HG02973 (cell line): ENCODE results near the gene PIF1.
"Not testable (repeated sequence)": the region's sequence is repeated elsewhere in the genome, so short reads cannot be mapped to it uniquely, and the experiment has no call there.

Experiments
- ATAC-seq: cut with Tn5 transposase; IDR thresholded peaks from one replicate; pipeline ENCODE4 v1.9.1; 2021; ENCODE audit warnings: moderate library complexity; ENCODE audit not compliant: unreplicated experiment

PIF1 gene

DNA sequence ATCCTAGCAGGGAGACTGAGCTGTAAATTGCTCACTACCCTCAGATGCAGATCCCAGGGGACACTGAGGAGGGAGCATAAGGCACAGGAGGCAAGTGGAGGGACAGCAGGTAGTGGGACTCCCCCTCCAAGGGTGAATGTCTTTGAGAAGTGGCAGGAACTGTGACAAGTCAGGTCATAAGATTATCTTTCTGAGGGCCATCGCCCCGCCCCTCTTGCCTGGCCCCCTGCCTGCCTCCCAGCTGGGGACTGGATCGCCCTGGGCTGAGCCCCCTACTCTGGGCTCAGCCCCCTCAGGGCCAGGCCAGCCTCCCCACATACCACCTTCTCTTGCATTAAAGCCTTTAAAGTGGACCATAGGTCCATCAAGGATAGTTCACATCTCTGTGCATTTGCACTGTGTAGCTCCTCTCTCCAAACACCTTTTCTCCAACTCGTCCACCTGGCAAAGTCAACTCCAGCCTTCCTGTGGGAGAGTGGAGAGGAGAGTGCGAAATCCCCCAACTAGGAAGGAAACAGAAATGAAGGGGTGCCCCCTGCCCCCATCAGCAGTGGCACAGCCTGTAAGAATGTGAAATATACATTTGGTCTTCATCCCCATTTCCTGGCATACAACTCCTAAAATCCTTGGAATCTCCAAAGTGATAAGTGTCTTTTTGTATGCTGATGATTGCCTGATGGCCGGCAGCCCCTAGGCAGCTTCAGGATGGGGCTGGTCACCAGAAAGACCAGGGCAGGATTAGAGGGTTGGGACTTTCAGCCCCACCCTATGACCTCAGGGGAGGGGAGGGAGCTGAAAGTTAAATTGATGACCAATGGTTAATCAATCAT lies 14.7 kb downstream of the PIF1 start:
- no peak for ATAC-seq

DNA sequence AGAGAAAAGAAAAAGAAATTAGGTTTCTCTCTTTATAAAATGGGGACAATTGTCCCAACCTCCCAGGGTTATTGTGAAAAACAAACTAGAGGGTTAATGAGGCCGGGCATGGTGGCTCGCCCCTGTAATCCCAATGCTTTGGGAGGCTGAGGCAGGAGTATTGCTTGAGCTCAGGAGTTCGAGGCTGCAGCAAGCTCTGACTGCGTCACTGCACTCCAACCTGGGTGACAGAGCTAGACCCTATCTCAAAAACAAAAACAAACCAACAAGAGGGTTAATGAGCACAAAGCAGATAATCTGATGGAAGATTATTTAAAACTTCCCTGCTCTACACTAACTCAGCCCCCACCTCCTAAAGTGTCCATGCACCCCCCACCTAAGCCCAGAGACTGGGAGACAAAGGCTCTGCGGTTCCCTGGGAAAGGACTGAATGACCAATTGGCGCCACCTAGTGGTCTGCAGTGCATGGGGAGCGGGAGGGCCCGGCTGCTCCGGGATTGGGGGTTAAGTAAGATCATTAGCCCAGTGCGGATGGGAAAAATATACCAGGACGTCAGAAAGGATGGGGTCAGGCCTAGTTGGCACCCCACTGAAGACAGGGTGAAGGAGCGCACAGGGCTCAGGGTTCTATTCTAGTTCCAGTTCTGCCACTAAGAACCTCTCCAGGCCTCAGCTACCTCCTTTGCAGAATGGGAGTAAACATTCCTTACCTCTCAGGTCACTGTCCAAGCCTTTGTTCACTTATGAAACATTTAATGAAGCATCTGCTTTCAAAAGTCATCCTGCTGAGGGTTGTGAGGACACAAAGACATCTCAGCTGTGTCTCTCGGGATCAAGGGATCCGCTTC lies 15.6 kb downstream of the PIF1 start:
- ATAC-seq = no peak

DNA sequence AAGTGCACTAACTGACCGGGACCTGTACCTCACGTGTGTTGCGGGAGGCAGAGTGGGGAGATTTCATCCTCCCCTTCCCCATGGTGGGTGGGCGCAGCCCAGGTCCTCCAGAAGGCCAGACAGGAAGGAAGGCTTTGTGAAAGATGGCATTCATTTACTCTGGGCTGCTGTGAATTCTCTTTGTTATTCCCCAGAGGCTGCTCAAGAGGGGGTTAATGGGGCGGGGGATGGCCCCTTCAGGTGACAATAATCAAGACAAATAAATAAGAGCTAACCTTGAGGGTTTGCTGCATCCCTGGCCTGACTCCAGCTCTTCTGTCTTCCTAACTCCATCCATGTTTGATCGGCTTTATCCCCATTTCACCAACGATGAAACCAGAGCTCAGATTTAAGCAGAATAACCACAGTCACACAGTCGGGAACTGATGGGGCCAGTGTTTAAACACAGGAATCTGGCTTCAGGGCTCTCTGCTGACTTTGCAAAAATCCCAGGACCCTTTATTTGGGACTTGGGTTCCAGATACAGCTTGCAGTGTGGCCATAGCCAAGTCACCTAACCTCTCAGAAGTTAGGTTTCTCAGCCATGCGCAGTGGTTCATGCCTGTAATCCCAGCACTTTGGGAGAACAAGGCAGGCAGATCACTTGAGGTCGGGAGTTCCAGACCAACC lies 16.5 kb downstream of the PIF1 start:
- ATAC-seq = no peak

DNA sequence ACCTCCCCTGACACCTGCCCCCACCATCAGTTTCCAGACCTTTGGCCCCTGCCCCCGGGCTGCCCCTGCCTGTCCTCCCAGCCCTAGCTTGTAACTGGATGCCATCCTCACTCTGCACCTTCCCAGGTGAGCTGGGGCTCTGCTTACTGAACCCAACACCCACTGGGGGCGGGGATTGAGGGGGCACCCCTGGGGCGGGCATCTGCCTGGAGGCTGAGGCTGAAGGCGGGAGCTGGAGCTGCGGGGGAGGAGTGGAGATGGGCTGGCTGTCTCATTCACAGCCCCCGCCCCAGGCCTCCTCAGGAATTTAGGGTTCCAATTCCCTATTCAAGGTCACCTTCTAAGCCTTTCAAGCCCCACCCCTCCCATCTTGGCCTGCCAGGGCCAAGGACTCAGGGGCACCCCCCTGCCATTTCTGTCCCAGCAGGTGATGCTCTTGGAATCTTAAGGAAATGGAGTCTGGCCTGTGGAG lies 17.7 kb downstream of the PIF1 start:
- no peak for ATAC-seq

DNA sequence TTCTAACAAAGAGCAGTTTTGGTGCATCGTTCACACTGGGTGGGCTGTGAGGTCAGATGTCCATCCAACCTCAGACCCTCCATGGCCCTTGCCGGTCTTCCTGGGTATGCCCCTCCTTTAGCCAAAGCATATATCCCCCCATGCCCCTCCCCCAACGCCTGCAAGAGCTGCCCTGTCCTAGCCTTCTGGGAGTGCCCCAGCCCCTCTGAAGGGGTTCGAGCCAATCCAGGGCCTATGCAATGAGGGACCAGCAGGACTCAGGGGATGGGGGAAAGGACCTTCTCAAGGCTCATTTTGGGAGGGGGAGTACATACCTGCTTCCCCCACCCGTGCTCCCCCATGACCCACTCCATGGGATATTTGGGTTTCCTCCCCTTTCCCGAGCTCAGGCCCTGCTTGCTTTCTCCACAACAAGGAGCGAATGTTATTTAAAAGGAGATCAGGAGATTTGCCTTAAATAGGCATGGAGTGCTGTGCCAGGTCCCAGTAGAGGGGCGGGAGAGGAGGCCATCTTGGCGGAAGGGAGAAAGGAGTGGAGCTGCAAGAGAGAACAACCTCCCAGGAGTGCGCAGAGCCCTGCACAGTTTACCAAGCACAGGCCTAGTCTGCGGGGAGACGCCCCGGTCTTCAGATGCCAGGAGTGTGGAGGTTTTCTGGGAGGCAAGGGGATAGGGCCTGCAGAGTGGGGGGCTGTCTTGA lies 18.2 kb downstream of the PIF1 start:
- no peak for ATAC-seq

DNA sequence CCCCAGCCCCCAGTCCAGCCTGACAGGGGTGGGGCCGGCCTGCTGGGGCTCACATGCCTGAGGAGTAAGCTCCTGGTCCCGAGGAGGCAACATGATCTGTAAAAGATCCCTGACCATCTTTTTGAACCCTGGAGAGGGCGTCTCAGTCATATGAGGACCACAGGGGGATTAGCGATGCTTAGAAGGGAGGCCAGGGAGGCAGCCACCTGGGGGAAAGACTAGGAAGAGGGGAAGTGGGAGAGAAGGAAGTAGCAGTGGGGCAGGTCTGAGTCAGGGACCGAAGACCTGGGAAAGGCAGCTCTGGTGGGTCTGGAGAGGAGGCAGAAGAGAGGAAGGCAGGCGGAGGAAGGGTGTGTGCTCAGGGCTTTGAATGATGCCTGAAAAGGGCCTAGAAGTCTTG lies 18.9 kb downstream of the PIF1 start:
- ATAC-seq = no peak

DNA sequence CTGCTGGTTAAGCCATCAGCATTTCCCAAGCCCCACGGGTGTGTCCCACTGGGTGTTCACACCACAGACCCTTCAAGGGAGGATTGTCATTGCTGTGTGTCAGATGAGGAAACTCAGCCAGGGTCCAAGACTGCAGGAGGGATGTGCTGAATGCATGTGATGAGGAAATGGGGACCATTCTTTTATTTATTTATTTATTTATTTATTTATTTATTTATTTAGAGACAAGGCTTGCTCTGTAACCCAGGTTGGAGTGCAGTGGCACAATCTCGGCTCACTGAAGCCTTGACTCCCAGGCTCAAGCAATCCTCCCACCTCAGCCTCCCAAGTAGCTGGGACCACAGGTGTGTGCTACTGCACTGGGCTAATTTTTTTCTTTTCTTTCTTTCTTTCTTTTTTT lies 20.8 kb downstream of the PIF1 start:
- ATAC-seq = no peak

DNA sequence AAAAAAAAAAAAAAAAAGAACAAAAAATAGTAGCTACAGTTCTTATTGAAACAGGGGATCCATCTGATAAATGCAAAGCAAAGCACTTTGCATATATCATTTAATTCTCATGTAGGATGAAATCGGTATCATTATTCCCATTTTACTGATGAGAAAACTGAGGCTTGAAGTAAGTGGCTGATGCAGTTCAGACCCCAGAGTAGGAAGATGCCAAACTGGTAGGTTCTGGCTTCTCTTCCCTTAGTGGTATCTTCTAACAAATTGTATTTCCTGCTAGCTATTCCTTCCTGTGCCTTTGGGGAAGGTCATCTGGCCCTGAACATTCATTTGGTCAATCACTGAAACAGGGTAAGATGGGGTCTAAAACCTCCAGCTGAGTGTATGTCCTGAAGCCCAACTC lies 21.9 kb downstream of the PIF1 start:
- ATAC-seq = no peak

DNA sequence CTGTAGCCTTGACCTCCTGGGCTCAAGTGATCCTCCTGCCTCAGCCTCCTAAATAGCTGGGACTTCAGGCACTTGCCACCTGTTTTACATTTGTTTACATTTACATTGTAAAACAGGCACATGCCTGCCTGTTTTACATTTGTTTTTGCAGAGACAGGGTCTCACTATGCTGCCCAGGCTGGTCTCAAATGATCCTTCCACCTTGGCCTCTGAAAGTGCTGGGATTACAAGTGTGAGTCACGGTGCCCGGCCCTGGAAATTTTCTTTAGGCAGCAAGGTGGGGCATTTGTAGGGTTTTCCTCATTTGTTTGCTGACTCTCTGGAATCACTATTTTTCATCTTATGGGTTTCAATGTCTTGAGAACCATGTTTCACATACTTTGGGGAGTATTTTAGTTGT lies 25.0 kb downstream of the PIF1 start:
- ATAC-seq = no peak

DNA sequence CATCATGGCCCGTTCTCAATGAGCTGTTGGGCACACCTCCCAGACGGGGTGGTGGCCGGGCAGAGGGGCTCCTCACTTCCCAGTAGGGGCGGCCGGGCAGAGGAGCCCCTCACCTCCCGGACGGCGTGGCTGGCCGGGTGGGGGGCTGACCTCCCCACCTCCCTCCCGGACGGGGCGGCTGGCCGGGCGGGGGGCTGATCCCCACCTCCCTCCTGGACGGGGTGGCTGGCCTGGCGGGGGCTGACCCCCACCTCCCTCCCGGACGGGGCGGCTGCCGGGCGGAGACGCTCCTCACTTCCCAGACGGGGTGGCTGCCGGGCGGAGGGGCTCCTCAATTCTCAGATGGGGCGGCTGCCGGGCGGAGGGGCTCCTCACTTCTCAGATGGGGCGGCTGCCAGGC lies 26.5 kb downstream of the PIF1 start:
- not testable (repeated sequence) for ATAC-seq

DNA sequence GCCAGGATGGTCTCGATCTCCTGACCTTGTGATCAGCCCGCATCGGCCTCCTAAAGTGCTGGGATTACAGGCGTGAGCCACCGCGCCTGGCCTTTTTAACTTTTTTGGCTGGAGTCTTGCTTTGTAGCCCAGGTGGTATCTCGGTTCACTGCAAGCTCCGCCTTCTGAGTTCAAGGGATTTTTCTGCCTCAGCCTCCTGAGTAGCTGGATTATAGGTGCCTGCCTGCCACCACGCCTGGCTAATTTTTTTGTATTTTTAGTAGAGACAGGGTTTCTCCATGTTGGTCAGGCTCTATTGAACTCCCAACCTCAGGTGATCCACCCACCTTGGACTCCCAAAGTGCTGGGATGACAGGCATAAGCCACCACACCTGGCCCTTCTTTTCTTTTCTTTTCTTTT lies 29.5 kb downstream of the PIF1 start:
- not testable (repeated sequence) for ATAC-seq

DNA sequence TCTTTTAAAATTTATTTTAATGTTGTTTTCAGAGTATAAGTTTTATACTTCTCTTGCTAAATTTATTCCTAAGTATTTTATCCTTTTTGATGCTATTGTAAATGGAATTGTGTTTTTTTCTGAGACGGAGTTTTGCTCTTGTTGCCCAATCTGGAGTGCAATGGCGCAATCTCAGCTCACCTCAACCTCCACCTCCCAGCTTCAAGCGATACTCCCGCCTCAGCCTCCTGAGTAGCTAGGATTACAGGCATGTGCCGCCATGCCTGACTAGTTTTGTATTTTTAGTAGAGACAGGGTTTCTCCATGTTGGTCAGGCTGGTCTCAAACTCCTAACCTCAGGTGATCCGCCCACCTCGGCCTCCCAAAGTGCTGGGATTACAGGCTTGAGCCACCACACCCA lies 30.1 kb downstream of the PIF1 start:
- not testable (repeated sequence) for ATAC-seq

DNA sequence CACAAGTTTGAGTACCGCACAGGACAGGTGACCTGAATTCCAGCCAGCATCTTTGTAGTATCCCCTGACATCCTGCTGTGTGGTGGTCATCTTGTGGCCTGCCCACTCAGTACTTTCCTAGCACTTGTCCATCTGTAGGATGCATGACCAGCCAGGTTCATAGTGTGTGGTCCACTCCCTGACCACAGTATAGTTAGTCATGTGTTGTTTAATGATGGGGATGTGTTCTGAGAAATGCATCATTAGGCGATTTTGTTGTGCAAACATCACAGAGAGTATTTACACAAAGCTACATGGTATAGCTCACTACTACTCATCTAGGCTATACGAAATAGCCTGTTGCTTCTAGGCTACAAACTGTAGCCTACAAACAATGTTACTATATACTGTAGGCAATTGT lies 33.2 kb downstream of the PIF1 start:
- ATAC-seq = no peak

DNA sequence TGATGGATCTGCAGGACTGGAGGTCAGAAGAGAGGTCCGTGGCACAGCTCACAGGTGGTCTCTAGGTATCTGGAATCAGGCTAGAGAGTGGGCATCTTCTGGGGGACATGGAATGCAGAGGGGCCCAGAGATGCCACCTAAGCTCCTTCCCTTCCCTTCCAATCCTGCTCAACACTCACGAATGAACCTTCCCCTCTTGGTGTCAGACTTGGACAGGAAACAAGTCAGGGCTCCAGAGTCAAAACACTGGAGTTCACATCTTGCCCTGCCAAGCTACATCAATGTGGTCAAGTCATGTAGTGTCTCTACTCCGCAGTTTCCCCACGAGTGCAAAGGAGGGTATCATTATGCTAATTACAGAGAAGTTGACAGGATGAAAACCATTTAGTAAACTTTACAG lies 34.0 kb downstream of the PIF1 start:
- ATAC-seq = no peak

DNA sequence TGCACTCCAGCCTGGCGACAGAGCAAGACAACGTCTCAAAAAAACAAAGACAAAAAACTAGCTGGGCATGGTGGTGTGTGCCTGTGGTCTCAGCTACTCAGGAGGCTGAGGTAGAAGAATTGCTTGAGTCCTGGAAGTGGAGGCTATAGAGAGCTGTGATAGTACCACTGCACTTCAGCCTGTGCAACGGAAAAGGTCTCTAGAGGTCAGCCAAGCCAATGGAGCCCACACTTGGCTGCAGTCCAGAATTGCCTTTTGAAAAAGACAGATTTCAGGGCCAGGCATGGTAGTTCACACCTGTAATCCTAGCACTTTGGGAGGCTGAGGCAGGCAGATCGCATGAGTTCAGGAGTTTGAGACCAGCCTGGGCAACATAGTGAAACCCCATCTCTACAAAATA lies 41.7 kb downstream of the PIF1 start:
- ATAC-seq = no peak

DNA sequence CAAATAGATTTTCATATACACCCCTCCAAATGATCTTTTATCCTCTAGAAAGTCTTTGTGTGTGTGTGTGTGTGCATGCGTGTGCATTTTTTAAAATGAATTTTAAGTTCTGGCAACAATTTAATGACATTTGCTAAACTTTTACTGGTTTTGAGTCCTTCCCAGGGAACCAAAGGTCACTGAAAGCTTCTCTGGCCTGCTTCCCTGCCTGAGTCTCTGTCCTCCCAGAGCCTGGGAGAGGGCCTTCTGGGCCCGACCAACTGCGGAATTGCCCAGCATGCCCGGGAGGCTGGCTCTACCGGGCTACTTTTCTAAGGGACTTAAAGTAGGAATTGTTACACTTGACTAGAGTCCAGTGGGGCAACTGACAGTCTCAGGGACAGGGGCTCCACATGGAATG lies 42.7 kb downstream of the PIF1 start:
- ATAC-seq = no peak

DNA sequence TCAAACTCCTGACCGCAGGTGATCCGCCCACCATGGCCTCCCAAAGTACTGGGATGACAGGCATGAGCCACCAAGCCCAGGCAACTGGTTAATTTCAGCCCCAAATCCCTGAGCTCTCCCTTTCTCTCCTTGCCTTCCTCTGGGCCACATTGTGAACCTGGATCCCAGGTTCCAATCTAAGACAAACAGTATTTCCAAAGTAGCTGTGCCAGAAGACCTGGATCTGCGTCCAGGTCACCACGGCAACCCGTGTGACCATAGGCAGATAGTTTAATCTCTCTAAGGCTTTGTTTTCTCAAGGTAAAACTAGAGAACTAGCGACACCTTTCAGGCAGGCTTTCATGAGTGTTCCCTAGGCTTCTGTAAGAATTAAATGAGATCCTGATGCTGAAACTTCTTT lies 44.1 kb downstream of the PIF1 start:
- ATAC-seq = no peak

DNA sequence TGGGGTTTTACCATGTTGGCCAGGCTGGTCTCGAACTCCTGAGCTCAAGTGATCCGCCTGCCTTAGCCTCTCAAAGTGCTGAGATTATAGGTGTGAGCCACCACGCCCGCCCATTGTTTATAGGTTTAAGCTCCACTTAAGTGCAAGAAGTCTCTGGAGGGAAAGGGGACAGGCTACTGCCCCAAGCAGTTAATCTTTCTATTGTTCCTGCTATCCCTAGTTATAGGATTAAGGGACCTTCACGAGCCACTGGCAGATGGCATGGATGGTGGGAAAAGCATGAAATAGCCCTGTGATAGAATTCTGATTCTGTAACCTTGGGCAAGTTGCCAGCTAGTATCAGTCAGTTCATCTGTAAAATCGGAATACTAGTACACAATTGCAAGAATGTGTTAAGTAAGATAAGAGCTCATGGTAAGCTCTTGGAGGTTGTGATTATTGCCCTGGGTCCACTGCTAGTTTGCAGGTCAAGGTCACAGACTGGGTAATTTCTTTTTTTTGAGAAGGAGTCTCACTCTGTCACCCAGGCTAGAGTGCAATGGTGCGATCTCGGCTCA lies 44.8 kb downstream of the PIF1 start:
- no peak for ATAC-seq

DNA sequence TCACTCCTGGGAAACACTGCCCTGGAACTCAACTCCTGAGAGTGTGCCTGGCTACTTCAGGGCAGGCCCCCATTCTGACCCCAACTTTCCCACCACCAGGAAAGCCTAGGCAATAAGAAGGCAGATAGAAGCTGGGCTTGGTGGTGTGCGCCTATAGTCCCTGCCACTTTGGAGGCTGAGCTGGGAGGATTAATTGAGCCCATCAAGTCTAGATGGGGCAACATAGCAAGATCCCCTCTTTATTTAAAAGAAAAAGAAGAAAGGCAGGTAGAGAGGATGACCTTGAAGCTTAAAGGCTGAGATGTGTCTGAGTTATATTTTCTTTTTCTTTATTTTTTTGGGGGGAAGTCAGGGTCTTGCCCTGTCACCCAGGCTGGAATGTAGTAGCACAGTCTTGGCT lies 45.8 kb downstream of the PIF1 start:
- ATAC-seq = no peak

DNA sequence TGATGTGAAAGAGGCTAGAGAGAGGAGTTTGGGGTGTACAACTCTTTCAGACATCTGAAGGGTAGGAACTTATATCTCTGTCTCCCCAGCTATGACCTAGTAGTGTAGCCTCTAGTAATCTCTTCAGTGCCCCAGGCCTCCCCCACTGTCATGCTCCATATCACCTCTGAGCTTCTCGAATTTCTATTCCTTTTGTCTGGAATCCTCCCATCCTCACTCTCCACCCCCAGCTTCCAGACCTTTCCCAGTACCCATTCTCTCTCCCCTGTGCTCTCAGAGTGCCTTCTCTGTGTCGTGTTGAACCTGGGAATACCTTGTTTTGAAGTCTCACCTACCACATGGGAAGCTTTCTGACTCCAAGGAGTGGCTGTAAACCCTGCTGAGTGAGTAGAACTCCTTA lies 46.4 kb downstream of the PIF1 start:
- no peak for ATAC-seq

DNA sequence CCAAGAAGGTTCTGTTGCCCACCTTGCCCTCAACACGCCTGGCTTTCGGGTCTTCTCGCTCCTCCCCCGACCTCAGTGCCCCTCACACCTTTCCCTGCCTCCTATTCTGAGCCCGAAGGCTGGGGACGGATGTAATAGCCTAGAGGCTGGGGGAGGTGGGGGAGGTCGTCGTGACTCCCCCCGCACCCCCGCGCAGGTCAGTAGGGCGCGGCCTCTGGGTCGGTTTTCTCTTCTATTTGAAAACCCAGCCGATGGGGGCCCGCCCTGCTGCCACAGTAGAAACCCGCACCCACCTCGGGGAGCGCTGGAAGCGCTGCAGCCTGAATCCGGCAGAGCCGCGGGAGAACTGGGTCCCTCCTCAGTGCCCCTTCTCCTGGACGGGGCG lies 49.1 kb downstream of the PIF1 start:
- no peak for ATAC-seq
